GM23248 (cell line): ENCODE results near the gene SND1.

Experiments
- EZH2 ChIP-seq: fragments of 200-600 bp; sonication (generic); IDR thresholded peaks from 2 replicates; pipeline ENCODE4 v1.6.1; 2018; ENCODE audit warnings: antibody characterized with exemption, mild to moderate bottlenecking; ENCODE audit not compliant: insufficient read depth, poor library complexity, severe bottlenecking
- EZH2phosphoT487 ChIP-seq: fragments of 200-600 bp; sonication (generic); IDR thresholded peaks from 2 replicates; pipeline ENCODE4 v1.6.1; 2018; ENCODE audit warnings: antibody characterized with exemption, moderate library complexity, mild to moderate bottlenecking, low read depth; ENCODE audit not compliant: insufficient read depth

DNA sequence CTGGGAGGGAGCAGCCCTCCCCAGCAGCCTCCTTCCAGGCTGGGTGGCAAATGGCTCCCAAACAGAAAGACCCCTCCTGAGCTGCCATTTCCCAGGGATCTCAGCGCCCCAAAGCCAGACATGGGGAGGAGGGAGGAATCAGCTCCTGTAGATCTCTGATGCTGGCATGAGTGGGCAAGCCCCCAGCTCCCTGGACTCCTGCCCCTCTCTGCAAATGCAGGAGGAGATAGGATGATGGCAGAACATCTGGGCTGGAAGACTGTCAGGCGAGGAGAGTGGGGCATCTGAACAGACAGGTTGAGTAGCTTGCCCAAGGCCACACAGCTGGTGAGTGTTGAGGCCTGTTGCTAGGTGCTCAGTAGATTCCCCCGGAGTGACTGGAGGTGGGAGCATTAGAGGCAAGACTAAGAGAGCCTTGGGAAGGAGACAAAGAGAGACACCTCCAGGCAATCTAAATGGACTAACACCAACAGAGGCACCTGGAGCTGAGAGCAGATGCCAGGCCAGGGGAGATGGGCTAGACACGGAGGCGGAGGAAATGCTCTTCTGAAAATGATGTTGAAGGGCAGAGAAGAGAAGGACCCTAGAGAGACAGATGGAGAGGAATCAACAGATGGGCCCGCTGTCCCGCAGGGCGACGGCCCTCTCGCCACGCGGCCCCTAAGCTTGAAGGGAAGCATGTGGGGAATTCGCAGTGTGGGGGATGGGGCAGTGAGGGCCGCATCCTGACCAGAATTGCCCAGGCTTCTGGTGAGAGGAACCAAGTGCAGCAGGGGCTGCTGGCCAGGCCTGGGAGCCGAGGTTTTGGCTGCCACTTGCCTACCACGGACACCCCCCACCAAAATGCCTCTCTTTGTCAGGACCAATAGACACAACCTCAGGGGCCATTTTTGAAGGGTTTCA, 464.1 kb downstream of the SND1 start:
- TF ChIP-seq EZH2 (no peak), EZH2phosphoT487 (no peak)
